Lung microvascular endothelial cell (primary cell): ENCODE measurements around the gene PRKN. TPM values are rescaled to one million over a fixed set of nuclear protein-coding genes. Genes with fewer than 3 reads are reported as not detected.

Experiments
- DNase-seq, 2 donors: peaks; one replicate each; pipeline versions ENCODE4 v3.0.0 to v3.0.0-alpha.2; 2010; ENCODE audit warnings: low read depth in 2 of 2
- total RNA-seq: library from RNA; depleted of rRNA; stranded (reverse); fragments of >200 nt; gene quantifications from 2 replicates; pipeline ENCODE4 v1.2.1, GENCODE V29; 2014

Gene PRKN
- under 0.01 and 0.40 TPM in 2 replicates for total RNA-seq

- DNase-seq: peak; percentile 92 to 99
Measured at GRCh38 chr6:162727322-162728182, at the start of gene PRKN, which contains the start of gene PACRG. Gene PRKN, minus strand, starts transcription at chr6:162727766. Gene PACRG, plus strand, starts transcription at chr6:162727974.

DNA sequence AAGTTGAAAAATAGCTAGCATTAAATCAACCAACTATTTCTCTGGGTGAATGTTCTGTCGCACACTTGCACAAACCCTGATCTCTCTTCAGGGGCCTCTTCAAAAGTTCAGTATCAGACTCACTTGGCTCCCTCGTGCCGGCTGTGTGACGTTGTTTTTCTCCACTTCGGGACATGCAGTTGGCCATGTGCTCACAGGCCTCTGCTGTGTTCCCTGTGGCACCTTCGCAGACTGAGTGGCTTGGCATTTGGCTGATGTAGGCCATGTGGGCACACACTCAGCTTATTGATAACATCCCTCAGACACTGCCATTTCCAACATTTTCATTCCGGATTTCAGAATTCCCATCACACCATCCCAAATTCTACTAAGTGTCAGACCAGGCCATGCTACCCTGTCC lies 49.5 kb upstream of the PRKN start:
- no peak for DNase-seq

DNA sequence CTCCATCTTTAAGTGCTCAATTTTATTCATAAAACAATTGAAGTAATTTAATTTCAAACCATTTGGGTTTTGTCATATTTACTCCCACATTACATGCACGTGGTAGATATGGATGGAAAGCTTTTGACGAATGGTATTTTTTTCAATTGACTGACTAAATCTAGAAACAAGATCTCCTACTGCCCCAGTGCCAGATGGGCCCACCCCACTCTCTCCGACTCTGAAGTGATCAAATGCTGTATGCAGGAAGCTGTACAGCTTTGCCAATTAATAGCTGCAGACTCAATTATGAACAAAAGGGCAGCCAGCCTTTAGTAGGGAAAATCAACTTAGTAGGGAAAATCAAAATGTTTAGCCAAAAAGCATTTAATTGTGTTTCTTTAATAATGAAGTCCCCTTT lies 46.4 kb upstream of the PRKN start:
- DNase-seq: no peak

DNA sequence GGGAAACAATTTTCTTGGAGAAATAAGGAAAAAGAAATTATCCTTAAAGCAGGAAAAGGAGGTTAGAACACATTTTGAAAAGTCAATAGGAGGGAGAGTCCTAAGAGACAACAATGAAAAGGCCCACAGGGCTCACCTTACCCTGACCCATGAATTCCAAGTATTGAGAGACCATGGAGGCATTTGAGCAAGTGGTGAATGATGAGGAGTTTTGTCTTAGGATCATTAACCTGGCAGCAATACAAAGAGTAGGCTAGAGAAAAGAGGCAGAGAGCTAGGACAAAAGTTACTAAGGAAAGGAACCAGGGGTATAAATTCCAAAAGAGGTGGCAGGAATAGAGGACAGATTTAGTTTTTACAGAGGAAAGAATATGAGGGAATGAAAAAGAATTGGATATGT lies 44.9 kb upstream of the PRKN start:
- no peak for DNase-seq

GRCh38 chr6:162770955-162771354 lies 43.4 kb upstream of the PRKN start:
- DNase-seq: no peak

DNA sequence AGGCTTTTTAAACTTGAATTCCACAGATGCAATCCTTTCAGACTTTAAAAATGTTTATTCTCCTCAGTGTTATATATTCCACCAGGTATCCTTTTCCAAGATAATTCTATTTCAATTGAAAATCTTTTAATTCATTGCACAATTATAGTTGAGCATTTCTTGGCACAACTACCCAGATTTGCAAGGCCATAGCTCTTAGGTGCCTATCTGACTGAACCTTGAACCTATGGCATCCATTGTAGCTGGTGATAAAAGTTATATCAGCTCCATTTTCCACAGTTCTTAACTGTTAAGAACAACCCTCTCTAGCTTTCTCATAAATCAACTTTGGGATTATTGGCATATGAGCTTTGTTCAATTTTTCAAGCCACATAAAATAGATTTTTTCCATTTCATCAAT lies 42.6 kb upstream of the PRKN start:
- no peak for DNase-seq

GRCh38 chr6:162753775-162754174 lies 26.2 kb upstream of the PRKN start:
- DNase-seq: no peak

- DNase-seq: no peak
Measured at GRCh38 chr6:162751211-162751859, 23.8 kb upstream of the PRKN start.

GRCh38 chr6:162750776-162751175 lies 23.2 kb upstream of the PRKN start:
- DNase-seq: no peak

GRCh38 chr6:162736961-162737360 lies 9.4 kb upstream of the PRKN start:
- no peak for DNase-seq

DNA sequence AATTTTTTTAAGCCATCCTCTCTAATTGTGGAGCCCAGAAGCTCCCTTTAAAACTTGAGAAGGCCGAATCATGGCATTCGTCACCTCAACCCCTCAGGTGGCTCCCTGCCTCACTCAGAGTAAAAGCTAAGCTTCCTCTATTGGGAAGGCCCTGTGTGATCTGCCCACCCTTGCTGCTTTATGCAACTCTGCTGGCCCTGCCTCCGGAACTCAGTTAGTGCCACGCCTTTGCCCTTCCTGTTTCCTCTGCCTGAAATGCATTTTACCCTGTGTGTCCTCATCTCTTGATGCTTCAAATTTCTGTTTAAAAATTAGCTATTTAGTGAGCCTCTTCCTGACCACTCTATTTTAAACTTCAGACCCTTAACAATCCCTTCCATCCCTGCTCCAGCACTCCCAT lies 5.9 kb upstream of the PRKN start:
- DNase-seq: no peak

DNA sequence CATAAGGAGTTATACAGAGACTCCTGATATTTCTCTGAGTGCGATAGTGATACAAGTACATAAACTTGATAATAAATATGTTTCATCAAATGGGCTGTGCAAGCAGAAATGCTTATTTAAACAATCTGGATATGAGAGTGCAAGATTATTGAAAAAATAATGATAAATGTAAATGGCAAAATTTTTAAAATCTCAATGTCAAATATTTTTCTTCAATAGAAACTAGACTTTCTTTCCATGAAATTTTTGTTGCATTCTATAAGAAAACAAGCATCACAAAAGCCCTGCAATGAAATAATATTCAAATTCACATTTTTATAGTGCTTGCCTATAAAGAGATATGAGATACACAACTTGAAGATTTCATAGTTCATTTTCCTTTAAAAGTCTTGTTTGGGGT lies 2.9 kb upstream of the PRKN start:
- no peak for DNase-seq

DNA sequence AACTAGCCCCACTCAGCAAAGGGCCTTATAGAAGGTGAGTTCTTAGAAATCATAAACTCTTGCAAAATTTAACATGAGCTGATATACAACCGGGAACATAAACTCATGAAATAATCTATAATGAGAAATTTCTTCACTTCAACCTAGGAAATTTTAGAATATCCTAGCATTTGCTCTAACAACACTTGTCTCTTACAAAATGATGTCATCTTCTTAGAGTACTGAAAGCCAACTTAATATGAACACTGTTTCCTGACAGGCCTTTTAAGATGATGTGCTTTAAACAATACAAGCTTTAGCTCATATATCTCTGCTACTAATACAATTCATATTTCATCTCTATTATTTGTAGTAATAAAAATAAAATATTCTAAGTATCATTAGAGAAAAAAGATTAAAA lies 1.1 kb upstream of the PRKN start:
- no peak for DNase-seq

- no peak for DNase-seq
Measured at GRCh38 chr6:162728197-162728596, 631 bp upstream of the PRKN start.

DNA sequence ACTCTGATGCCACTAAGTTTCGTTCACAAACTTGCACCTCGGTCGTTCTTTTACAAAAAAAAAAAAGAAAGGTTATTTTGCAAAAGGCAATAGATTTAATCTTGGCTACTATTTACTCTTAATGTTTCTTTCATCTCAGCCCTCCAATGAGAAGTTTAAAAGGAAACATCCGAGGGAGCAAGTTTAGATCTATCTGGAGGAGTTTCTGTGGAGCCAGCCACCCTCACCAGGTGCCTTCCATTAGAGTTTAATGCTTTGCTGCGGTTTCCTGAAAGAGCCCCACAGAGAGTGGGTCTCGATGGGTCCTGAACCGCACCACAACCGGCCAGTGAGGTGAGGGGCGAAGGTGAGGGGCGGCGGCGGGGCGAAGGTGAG lies 632 bp downstream of the PRKN start:
- no peak for DNase-seq

- DNase-seq: no peak
Measured at GRCh38 chr6:162722633-162723032, 4.9 kb downstream of the PRKN start.

DNA sequence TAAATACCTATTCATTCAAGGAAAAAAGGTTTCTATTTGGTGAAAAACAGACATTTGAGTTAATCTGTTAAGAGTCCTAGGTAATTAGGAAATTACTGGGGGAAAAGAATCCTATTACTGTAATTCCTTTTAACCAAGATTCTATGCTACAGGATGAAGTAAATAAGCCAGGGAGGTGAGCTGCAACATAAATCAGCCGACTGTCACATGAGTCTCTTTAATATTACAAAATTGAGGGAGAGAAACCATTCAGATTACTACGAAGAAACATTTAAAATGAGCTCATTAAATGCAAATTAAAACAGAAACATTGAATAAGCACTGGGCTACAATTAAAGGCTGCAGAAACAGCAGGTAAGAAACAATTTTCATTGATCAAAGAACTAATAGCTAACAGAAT lies 5.3 kb downstream of the PRKN start:
- DNase-seq: no peak

GRCh38 chr6:162721404-162721687 lies 6.2 kb downstream of the PRKN start:
- DNase-seq: no peak

DNA sequence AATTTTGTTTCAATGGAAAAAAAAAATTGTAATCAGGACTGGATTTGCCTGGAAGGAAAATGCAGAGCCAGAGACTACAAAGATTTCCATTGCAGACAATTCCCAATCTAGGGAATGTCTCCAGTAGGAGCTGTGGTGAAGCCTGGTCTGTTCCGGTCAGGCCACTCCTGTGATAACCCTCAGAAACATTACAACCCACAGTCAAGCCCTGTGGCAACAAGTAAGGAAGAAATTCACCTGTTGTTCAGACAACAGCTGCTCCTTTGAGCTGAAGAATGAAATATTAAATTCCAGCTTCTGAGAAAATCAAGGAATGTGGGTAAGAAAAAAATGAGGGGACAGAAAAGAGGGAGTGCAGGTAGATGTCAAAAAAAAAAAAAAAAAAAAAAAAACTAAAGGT lies 8.0 kb downstream of the PRKN start:
- DNase-seq: no peak

DNA sequence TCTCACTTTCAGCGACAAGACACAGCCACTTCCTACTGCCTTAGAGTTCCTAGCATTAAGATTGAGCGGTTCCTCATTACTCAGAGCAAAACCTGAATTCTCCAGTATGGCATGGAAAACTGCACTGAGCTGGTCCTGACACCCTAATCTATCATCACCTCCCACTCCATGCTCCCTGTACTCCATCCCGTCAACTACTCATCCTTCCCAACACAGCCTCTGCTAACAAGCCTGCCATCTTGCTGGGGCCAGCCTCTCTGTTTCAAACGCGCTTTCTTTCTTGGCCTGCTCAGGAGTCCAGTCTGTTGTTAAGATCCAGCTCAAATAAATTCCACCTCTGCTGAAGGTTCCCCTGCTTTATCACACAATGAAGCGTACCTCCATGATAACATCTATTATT lies 12.0 kb downstream of the PRKN start:
- DNase-seq: no peak

DNA sequence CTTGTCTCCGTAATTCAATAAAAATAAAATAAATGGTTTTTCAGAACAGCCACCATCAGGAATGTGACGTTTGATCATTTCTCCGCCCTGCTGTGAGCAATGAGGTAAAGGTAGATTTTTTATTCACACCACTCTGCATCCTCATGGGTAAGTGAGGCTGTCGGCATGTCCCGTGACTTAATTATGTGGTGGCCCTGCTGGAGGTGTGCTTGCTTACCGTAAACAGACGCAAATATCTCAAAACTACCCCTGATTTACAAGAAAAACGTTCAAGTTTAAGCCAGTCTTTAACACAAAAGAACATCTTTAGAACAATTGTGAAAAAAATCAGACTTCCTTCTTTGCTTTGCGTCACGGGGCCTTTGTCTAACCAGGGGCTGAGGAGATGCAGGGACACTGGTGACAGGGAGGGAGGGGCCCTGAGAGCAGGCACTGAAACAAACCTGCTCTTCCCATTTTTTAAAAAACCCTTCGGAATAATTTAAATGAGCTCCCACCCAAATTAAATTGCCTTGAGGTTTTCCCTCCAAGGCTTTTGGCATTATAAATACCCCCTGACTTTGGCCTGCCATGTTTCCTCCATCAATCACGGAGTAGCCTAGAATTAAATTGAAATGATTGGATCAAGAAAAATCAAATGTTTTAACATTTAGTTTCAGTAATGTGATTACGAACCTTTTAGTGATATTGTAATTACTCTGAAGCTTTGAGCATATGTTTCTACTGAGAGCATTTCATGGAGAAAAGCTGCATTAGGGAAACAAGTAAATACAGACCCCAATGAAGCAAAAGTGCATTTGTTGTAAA lies 13.4 kb downstream of the PRKN start:
- no peak for DNase-seq

- DNase-seq: no peak
Measured at GRCh38 chr6:162712694-162713093, 14.9 kb downstream of the PRKN start.

DNA sequence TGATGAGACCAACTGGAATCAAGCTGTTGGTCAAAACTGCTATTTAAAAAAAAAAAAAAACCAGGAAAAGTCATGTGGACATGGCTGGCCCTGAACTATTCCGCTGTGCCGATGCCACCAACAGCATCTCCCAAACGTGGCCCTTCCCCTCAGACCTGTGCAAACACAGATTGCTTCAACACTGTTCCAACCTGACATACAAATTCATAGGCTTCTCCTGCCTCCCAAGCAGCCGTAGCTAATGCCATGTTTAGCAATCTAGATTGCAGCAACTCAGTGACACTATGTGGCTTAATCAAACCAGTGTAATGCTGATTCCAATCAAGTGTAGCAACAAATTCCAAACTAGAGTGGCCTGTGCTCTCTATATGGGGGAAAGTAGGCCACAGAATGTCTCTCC lies 16.2 kb downstream of the PRKN start:
- DNase-seq: no peak
